HT1080 (cell line): Measurements from ENCODE around the gene MARCHF6. TPM values are rescaled to one million over a fixed set of nuclear protein-coding genes. Genes with fewer than 3 reads are reported as not detected.
A peak's percentile ranks its signal among the peaks of the same experiment; 100 is the strongest.
"Not testable (repeated sequence)": the region's sequence is repeated elsewhere in the genome, so short reads cannot be mapped to it uniquely, and the experiment has no call there.

Experiments
- DNase-seq: peaks from one replicate; pipeline ENCODE4 v3.0.0-alpha.2; 2015; ENCODE audit warnings: low read depth
- total RNA-seq: library from RNA; depleted of rRNA; stranded (reverse); fragments of >200 nt; shearing (Covaris generic); gene quantifications from 2 replicates; pipeline ENCODE4 v1.2.3, GENCODE V29; 2014

MARCHF6 gene
- total RNA-seq, 1 experiment from 2014 or later, result 48.5 TPM

- no peak for DNase-seq
Measured at GRCh38 chr5:10348258-10348657, 5.2 kb upstream of the MARCHF6 start.

GRCh38 chr5:10351199-10351905 lies 2.1 kb upstream of the MARCHF6 start:
- DNase-seq, result peak; percentile 83

- DNase-seq, result no peak
Measured at GRCh38 chr5:10351919-10352318, 1.6 kb upstream of the MARCHF6 start.

GRCh38 chr5:10352430-10353240 lies 860 bp upstream of the MARCHF6 start:
- DNase-seq, result no peak

GRCh38 chr5:10354048-10354872 lies 765 bp downstream of the MARCHF6 start:
- DNase-seq, result peak; percentile 63

GRCh38 chr5:10355071-10355889 lies 1.8 kb downstream of the MARCHF6 start:
- peak; percentile 49 for DNase-seq

GRCh38 chr5:10358999-10359398 lies 5.5 kb downstream of the MARCHF6 start:
- DNase-seq, result no peak

GRCh38 chr5:10360686-10361085 lies 7.2 kb downstream of the MARCHF6 start:
- DNase-seq, result no peak

GRCh38 chr5:10363519-10364185 lies 10.2 kb downstream of the MARCHF6 start:
- DNase-seq, result no peak

- no peak for DNase-seq
Measured at GRCh38 chr5:10364186-10364689, 10.7 kb downstream of the MARCHF6 start.

GRCh38 chr5:10365782-10366181 lies 12.3 kb downstream of the MARCHF6 start:
- no peak for DNase-seq

GRCh38 chr5:10366310-10367272 lies 13.1 kb downstream of the MARCHF6 start:
- DNase-seq, result no peak

GRCh38 chr5:10367579-10367978 lies 14.1 kb downstream of the MARCHF6 start:
- DNase-seq, result no peak

- DNase-seq, result no peak
Measured at GRCh38 chr5:10370931-10371330, 17.4 kb downstream of the MARCHF6 start.

- not testable (repeated sequence) for DNase-seq
Measured at GRCh38 chr5:10371369-10371768, 17.9 kb downstream of the MARCHF6 start.

GRCh38 chr5:10372726-10373709 lies 19.5 kb downstream of the MARCHF6 start:
- DNase-seq, result no peak
